ENCODE data around the gene RANBP9. TPM values are rescaled to one million over a fixed set of nuclear protein-coding genes. Genes with fewer than 3 reads are reported as not detected.

Gene RANBP9
- total and polyA plus RNA-seq, 9 of the 15 experiments (the other 6 are each of a cell fraction or from before 2014, with no cell fraction given) = 27.5 to 130 (median 61.5) TPM

DNA sequence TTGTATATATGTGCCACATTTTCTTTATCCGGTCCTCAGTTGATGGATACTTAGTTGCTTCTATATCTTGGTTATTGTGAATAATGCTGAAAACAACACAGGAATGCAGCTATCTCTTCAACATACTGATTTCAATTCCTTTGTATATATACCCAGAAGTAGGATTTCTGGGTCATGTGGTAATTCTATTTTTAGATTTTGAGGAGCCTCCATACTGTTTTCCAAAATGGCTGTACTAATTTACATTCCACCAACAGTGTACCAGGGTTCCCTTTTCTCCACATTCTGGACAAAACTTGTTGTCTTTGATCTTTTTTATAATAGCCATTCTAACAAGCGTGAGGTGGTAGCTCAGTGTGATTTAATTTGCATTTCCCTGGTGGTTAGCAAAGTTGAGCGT lies 135.6 kb downstream of the RANBP9 start:
- in situ Hi-C loops (cut with MboI) = no loop called here
- Histone ChIP-seq H3K4me2 (ENCODE audit: insufficient read depth, low read length) (peak overlapping the region; percentile 56; the same call in 1 of the 2 replicates), H3K27ac (ENCODE audit: extremely low read depth, low read depth, low read length) (no peak overlapping the region), H2AFZ (ENCODE audit: low read depth, low read length) (0 out of 2 replicates have a peak overlapping the region, but pooled peaks have one; percentile 1), H3K9me1 (ENCODE audit: control insufficient read depth, insufficient read depth, low read length) (no peaks in the 10 kb centered on the region), H3K4me3 (no peak overlapping the region), H3K36me3 (ENCODE audit: control insufficient read depth, insufficient read depth, low read length) (no peaks in the 10 kb centered on the region), H3K27me3 (ENCODE audit: control insufficient read depth in 2 of 2, insufficient read depth in 2 of 2, low read length in 2 of 2) (no peaks in the 10 kb centered on the region), H3K4me1 (replicated peaks in 1 of 2; ENCODE audit: control insufficient read depth in 2 of 2, insufficient read depth in 2 of 2, low read length in 2 of 2) (peaks cover 17 to 20% of the 10 kb centered on the region in 2 experiments), H4K20me1 (replicated peaks; ENCODE audit: control insufficient read depth, insufficient read depth, low read length) (no peaks in the 10 kb centered on the region), H3K9ac (ENCODE audit: insufficient read depth in 1 of 2, low read depth in 2 of 2, low read length in 2 of 2) (no peak overlapping the region), H3K79me2 (ENCODE audit: control insufficient read depth, insufficient read depth, low read length) (peaks cover 19% of the 10 kb centered on the region), H3K9me3 (replicated peaks; ENCODE audit: control insufficient read depth, insufficient read depth, low read depth, low read length) (peaks cover 4% of the 10 kb centered on the region)
- FAIRE-seq = no peak
- no peak for ATAC-seq
- ChIA-PET POLR2A (interaction anchor here (1.4 to 1.9 kb wide), 2 partner anchors 8 to 39 kb away, joined by 3 to 16 read pairs; partner anchors contain the start of gene NOL7), CTCF (ENCODE audit: low intra/inter-chr PET ratio) (interaction anchor here (0.5 to 1.1 kb wide), 2 partner anchors 48 to 508 kb away, joined by 3 read pairs; no protein-coding TSS in a partner anchor)
- no peak for TF ChIP-seq NFXL1 (CRISPR knock-in tag; IDR thresholded peaks at IDR 0.05)
- 0 out of 2 replicates have a peak, but pooled peaks have one; percentile 50 for TF ChIP-seq MEF2D (tag; conservative IDR thresholded peaks at IDR 0.05; ENCODE audit: low read depth)
- TF ChIP-seq ZNF146 (CRISPR knock-in tag; IDR thresholded peaks at IDR 0.05; ENCODE audit: unreplicated experiment) = no peak
- no peak for TF ChIP-seq ZFP30 (CRISPR knock-in tag; IDR thresholded peaks at IDR 0.05; ENCODE audit: borderline replicate concordance)
- TF ChIP-seq MYBL2 (IDR thresholded peaks at IDR 0.05; ENCODE audit: low read depth) = no peak
- no peak for TF ChIP-seq MYBL2 (CRISPR knock-in tag; IDR thresholded peaks at IDR 0.05; ENCODE audit: borderline replicate concordance)
- no peak for TF ChIP-seq SIRT6 (IDR thresholded peaks at IDR 0.05; ENCODE audit: low read depth, low read length)
- no peak for TF ChIP-seq THRAP3 (IDR thresholded peaks at IDR 0.05; ENCODE audit: borderline replicate concordance)
- no peak for TF ChIP-seq RBM14 (IDR thresholded peaks at IDR 0.05; ENCODE audit: borderline replicate concordance, insufficient read depth, low read depth, low read length)
- TF ChIP-seq ZNF583 (CRISPR knock-in tag; IDR thresholded peaks at IDR 0.05) = no peak
- no peak for TF ChIP-seq CBX2 (IDR thresholded peaks at IDR 0.05; ENCODE audit: insufficient read depth, low read length, poor library complexity, severe bottlenecking)
- TF ChIP-seq ASH1L (IDR thresholded peaks at IDR 0.05; ENCODE audit: borderline replicate concordance, low read depth, partially characterized antibody) = no peak
- TF ChIP-seq, protein P1, sequence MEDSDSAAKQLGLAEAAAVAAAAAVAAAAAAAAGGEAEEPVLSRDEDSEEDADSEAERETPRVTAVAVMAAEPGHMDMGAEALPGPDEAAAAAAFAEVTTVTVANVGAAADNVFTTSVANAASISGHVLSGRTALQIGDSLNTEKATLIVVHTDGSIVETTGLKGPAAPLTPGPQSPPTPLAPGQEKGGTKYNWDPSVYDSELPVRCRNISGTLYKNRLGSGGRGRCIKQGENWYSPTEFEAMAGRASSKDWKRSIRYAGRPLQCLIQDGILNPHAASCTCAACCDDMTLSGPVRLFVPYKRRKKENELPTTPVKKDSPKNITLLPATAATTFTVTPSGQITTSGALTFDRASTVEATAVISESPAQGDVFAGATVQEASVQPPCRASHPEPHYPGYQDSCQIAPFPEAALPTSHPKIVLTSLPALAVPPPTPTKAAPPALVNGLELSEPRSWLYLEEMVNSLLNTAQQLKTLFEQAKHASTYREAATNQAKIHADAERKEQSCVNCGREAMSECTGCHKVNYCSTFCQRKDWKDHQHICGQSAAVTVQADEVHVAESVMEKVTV (CRISPR knock-in tag; IDR thresholded peaks at IDR 0.05) = no peak
- no peak for TF ChIP-seq TCF3 (CRISPR knock-in tag; IDR thresholded peaks at IDR 0.05)
- TF ChIP-seq SMAD4 (CRISPR knock-in tag; conservative IDR thresholded peaks at IDR 0.05) = no peak
- TF ChIP-seq MEF2A (IDR thresholded peaks at IDR 0.05; ENCODE audit: control insufficient read depth, low read depth, low read length) = peak; percentile 62; the same call in 1 of the 2 replicates
- no peak for TF ChIP-seq ATF7 (IDR thresholded peaks at IDR 0.05)
- TF ChIP-seq, protein P2, sequence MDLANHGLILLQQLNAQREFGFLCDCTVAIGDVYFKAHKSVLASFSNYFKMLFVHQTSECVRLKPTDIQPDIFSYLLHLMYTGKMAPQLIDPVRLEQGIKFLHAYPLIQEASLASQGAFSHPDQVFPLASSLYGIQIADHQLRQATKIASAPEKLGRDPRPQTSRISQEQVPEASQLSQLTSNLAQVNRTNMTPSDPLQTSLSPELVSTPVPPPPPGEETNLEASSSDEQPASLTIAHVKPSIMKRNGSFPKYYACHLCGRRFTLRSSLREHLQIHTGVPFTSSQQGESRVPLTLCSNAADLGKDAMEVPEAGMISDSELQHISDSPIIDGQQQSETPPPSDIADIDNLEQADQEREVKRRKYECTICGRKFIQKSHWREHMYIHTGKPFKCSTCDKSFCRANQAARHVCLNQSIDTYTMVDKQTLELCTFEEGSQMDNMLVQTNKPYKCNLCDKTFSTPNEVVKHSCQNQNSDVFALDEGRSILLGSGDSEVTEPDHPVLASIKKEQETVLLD (IDR thresholded peaks at IDR 0.05) = no peak
- BruUV-seq (replicated peaks) = no TSS peak
- DNase-seq (ENCODE audit: extremely low read depth in 1 of 4, low spot score in 3 of 4) = no peak
- 90% methylated on average over 3 of the region's 3 CpGs for WGBS (ENCODE audit: insufficient coverage, low coverage, missing lambda C conversion rate)
- intact Hi-C loops (cut with micrococcal nuclease) = loop anchor here (5.0 to 10.0 kb wide), 4 partner anchors 89 to 499 kb away; partner anchors contain the start of gene GFOD1

Measured in K562 (cell line).